A549 (cell line): ENCODE measurements around the gene CMIP. TPM values are rescaled to one million over a fixed set of nuclear protein-coding genes. Genes with fewer than 3 reads are reported as not detected.

ENCODE experiments used
- ATAC-seq, 2 experiments: fragments of 200-7000 bp in 1 of 2; fragments of >200 bp in 1 of 2; cut with Nextera tagmentation in 1 of 2; cut with Tn5 transposase in 1 of 2; 3 replicates each; pipeline versions ENCODE4 v1.8.0 to v1.9.1; 2018 to 2020; ENCODE audit warnings: mild to moderate bottlenecking in 1 of 2, moderate library complexity in 1 of 2
- CTCF ChIA-PET: fragments of 300-600 bp; sonication (Branson Sonifier 250); formaldehyde crosslinking; extraction: SDS; loops from one replicate; lab custom pipeline; 2021; ENCODE audit warnings: antibody characterized with exemption, inconsistent platforms; lab: Yijun Ruan, JAX
- POLR2A ChIA-PET: fragments of 350-600 bp; formaldehyde crosslinking; extraction: SDS; loops from one replicate; lab custom pipeline; 2021; ENCODE audit warnings: antibody characterized with exemption, inconsistent platforms; lab: Yijun Ruan, JAX
- DNase-seq, 2 experiments: peaks; one replicate each; pipeline versions ENCODE4 v3.0.0 to v3.0.0-alpha.2; 2011 to 2016; ENCODE audit warnings: low read depth in 1 of 2, low spot score in 1 of 2
- FAIRE-seq: peaks from 2 replicates; lab custom pipeline; 2011; peaks lifted over from hg19 to GRCh38; lab: Jason Lieb, UNC
- H3K27ac ChIP-seq, 2 experiments: fragments of >200 bp; sonication (Bioruptor Twin); formaldehyde crosslinking; 3 replicates each; pipeline ENCODE4 v1.5.1; 2016 to 2017
- H3K4me1 ChIP-seq: fragments of >200 bp; sonication (Bioruptor Twin); formaldehyde crosslinking; 3 replicates; pipeline ENCODE4 v1.6.1; 2016
- H3K4me2 ChIP-seq: fragments of >200 bp; sonication (Bioruptor Twin); formaldehyde crosslinking; 3 replicates; pipeline ENCODE4 v1.6.1; 2016
- H3K4me3 ChIP-seq: fragments of >200 bp; sonication (Bioruptor Twin); formaldehyde crosslinking; 3 replicates; pipeline ENCODE4 v1.5.1; 2016
- H3K9me3 ChIP-seq: fragments of >200 bp; sonication (Bioruptor Twin); formaldehyde crosslinking; 3 replicates; pipeline ENCODE4 v1.6.1; 2016
- CBX2 ChIP-seq: fragments of 200-600 bp; sonication (generic); IDR thresholded peaks from 2 replicates; pipeline ENCODE4 v1.6.1; 2016; ENCODE audit warnings: low read depth, mild to moderate bottlenecking, borderline replicate concordance
- CEBPB ChIP-seq, 2 experiments: fragments of >200 bp in 1 of 2; sonication (Bioruptor Twin) in 1 of 2; formaldehyde crosslinking in 1 of 2; IDR thresholded peaks; 2 replicates each; pipeline ENCODE4 v1.6.1; 2012 to 2016
- EHF ChIP-seq: fragments of 250-450 bp; sonication (Bioruptor Pico); IDR thresholded peaks from 2 replicates; pipeline ENCODE4 v1.5.0; 2020; ENCODE audit warnings: mild to moderate bottlenecking
- EHMT2 ChIP-seq: fragments of 200-600 bp; sonication (generic); IDR thresholded peaks from 2 replicates; pipeline ENCODE4 v1.6.1; 2016; ENCODE audit warnings: antibody characterized with exemption, low read depth, mild to moderate bottlenecking, moderate library complexity
- ELK1 ChIP-seq: fragments of 150-350 bp; IDR thresholded peaks from 2 replicates; pipeline ENCODE4 v1.6.1; 2014; ENCODE audit warnings: low read depth, mild to moderate bottlenecking, low read length
- FOSB ChIP-seq: fragments of 250-450 bp; sonication (Bioruptor Pico); IDR thresholded peaks from 2 replicates; pipeline ENCODE4 v1.5.0; 2020; ENCODE audit warnings: mild to moderate bottlenecking, moderate library complexity
- FOSL2 ChIP-seq, 2 experiments: fragments of 450-650 bp in 1 of 2; fragments of >200 bp in 1 of 2; sonication (Bioruptor Twin) in 1 of 2; formaldehyde crosslinking; IDR thresholded peaks; 2 replicates each; pipeline versions ENCODE4 v1.5.0 to v1.6.1; 2016 to 2020; ENCODE audit warnings: mild to moderate bottlenecking in 1 of 2, moderate library complexity in 1 of 2
- FOXS1 ChIP-seq: fragments of 250-450 bp; sonication (Bioruptor Pico); IDR thresholded peaks from 2 replicates; pipeline ENCODE4 v1.5.0; 2020; ENCODE audit warnings: mild to moderate bottlenecking, moderate library complexity
- HEYL ChIP-seq: fragments of 250-450 bp; sonication (Bioruptor Pico); IDR thresholded peaks from 2 replicates; pipeline ENCODE4 v1.8.0; 2021; ENCODE audit warnings: mild to moderate bottlenecking, moderate library complexity
- RAD21 ChIP-seq, 2 experiments: fragments of >200 bp in 1 of 2; sonication (Bioruptor Twin) in 1 of 2; formaldehyde crosslinking in 1 of 2; IDR thresholded peaks in 1 of 2; conservative IDR thresholded peaks in 1 of 2; 2 replicates in 1 of 2; 3 replicates in 1 of 2; pipeline ENCODE4 v1.6.1; 2012 to 2018; ENCODE audit warnings: inconsistent platforms in 1 of 2
- RCOR1 ChIP-seq: fragments of 150-350 bp; IDR thresholded peaks from 2 replicates; pipeline ENCODE4 v1.6.1; 2014; ENCODE audit warnings: antibody characterized with exemption, low read length, low read depth
- REST ChIP-seq: fragments of 200-600 bp; sonication (generic); IDR thresholded peaks from 2 replicates; pipeline ENCODE4 v1.6.1; 2016; ENCODE audit warnings: antibody characterized with exemption, mild to moderate bottlenecking, moderate library complexity
- TP53 ChIP-seq: fragments of 250-450 bp; sonication (Bioruptor Pico); IDR thresholded peaks from 2 replicates; pipeline ENCODE4 v1.5.0; 2021; ENCODE audit warnings: mild to moderate bottlenecking, moderate library complexity
- USF2 ChIP-seq: fragments of 450-650 bp; IDR thresholded peaks from 2 replicates; pipeline ENCODE4 v1.6.1; 2014; ENCODE audit warnings: antibody characterized with exemption
- ZSCAN20 ChIP-seq: fragments of 250-450 bp; sonication (Bioruptor Pico); IDR thresholded peaks from 2 replicates; pipeline ENCODE4 v1.8.0; 2022; ENCODE audit warnings: mild to moderate bottlenecking, moderate library complexity
- WGBS: methylation state at CpG from one replicate; pipeline ENCODE4 v1.1.6; 2017; ENCODE audit errors: missing lambda C conversion rate; 5-methylcytosine and 5-hydroxymethylcytosine counted together
- polyA plus RNA-seq, 4 experiments: library from polyadenylated mRNA; depleted of rRNA in 3 of 4; stranded (reverse); fragments of >200 nt; fragmentation: RNase III in 1 of 4; extraction: RNeasy Plus Mini Kit Qiagen cat#74134 plus additional on column Dnase treatment in 1 of 4; gene quantifications; 2 replicates in 3 of 4; 3 replicates in 1 of 4; pipeline ENCODE4 v1.2.3, GENCODE V29; 2011 to 2017

CMIP gene
- polyA plus RNA-seq, 2 of the 4 experiments (the other 2 are of a cell fraction): 21.6 to 125 TPM

- TF ChIP-seq CBX2 (no peak), FOXS1 (no peak)
- H3K9me3 ChIP-seq: no peaks in the 10 kb centered on the region
- 92% methylated on average over 4 of the region's 4 CpGs for WGBS
- DNase-seq (no peak), FAIRE-seq (no peak), ATAC-seq (no peak)
- CTCF ChIA-PET: interaction anchor here (0.5 to 1.8 kb wide), 3 partner anchors 11 to 59 kb away, joined by 3 to 6 read pairs (median 4); no protein-coding TSS in a partner anchor
- H3K4me1 ChIP-seq: peaks cover 89% of the 10 kb centered on the region
- peak overlapping the region; percentile 31 to 99; a peak in 4 of 6 replicates for H3K27ac ChIP-seq
- H3K4me3 ChIP-seq: no peak overlapping the region
- POLR2A ChIA-PET: no interaction called here
- H3K4me2 ChIP-seq: peak overlapping the region; percentile 39; the same call in 2 of the 3 replicates
Observed at GRCh38 chr16:81461766-81462165, 17.2 kb downstream of the CMIP start.

- ATAC-seq (no peak), FAIRE-seq (no peak), DNase-seq (no peak)
- H3K27ac ChIP-seq: peak overlapping the region in 1 of 2 experiments; percentile 99; a peak in 3 of 6 replicates
- POLR2A ChIA-PET: no interaction called here
- H3K4me2 ChIP-seq: peak overlapping the region; percentile 39; the same call in 2 of the 3 replicates
- peaks cover 88% of the 10 kb centered on the region for H3K4me1 ChIP-seq
- H3K4me3 ChIP-seq: no peak overlapping the region
- TF ChIP-seq USF2: no peak
- no peak for TF ChIP-seq FOSL2 (IDR thresholded peaks at IDR 0.05)
- TF ChIP-seq FOSL2 (CRISPR knock-in tag; IDR thresholded peaks at IDR 0.05): no peak
- no peak for TF ChIP-seq CBX2
- no peak for TF ChIP-seq RAD21 (conservative IDR thresholded peaks at IDR 0.05 in 1 of 2, IDR thresholded peaks at IDR 0.05 in 1 of 2)
- TF ChIP-seq RCOR1: no peak
- TF ChIP-seq EHMT2: no peak
- TF ChIP-seq REST: no peak
- no peak for TF ChIP-seq HEYL
- no peak for TF ChIP-seq CEBPB (IDR thresholded peaks at IDR 0.05)
- no peak for TF ChIP-seq EHF (CRISPR knock-in tag)
- no peak for TF ChIP-seq FOXS1
- TF ChIP-seq ZSCAN20 (CRISPR knock-in tag): no peak
- TF ChIP-seq TP53: no peak
- 48% methylated on average over 4 of the region's 4 CpGs for WGBS
- H3K9me3 ChIP-seq: no peaks in the 10 kb centered on the region
- CTCF ChIA-PET: interaction anchor here (0.5 to 1.8 kb wide), 4 partner anchors 12 to 257 kb away, joined by 3 to 6 read pairs (median 3); no protein-coding TSS in a partner anchor
Observed at GRCh38 chr16:81462683-81463082, 18.1 kb downstream of the CMIP start.

- FAIRE-seq: no peak
- Histone ChIP-seq H3K9me3 (no peaks in the 10 kb centered on the region), H3K4me2 (0 out of 3 replicates have a peak overlapping the region, but pooled peaks have one; percentile 39), H3K27ac (peak overlapping the region in 1 of 2 experiments; percentile 99; a peak in 3 of 6 replicates), H3K4me1 (peaks cover 86% of the 10 kb centered on the region), H3K4me3 (no peak overlapping the region)
- TF ChIP-seq FOSB (CRISPR knock-in tag) (no peak), ELK1 (no peak)
- no peak for ATAC-seq
- ChIA-PET CTCF (interaction anchor here (0.6 to 1.8 kb wide), 5 partner anchors 9 to 258 kb away, joined by 3 to 6 read pairs (median 3); no protein-coding TSS in a partner anchor), POLR2A (interaction anchor here (1.2 kb wide), 1 partner anchor 13 kb away, joined by 4 read pairs; no protein-coding TSS in a partner anchor)
- DNase-seq: no peak
- WGBS: 86% methylated on average over 16 of the region's 16 CpGs
Observed at GRCh38 chr16:81463296-81463890, 18.8 kb downstream of the CMIP start.
